ENCODE measurements around the gene RAD51. TPM values are rescaled to one million over a fixed set of nuclear protein-coding genes. Genes with fewer than 3 reads are reported as not detected.

The RAD51 gene
- total RNA-seq, 1 experiment from 2014 or later, result 30.3 TPM

DNA sequence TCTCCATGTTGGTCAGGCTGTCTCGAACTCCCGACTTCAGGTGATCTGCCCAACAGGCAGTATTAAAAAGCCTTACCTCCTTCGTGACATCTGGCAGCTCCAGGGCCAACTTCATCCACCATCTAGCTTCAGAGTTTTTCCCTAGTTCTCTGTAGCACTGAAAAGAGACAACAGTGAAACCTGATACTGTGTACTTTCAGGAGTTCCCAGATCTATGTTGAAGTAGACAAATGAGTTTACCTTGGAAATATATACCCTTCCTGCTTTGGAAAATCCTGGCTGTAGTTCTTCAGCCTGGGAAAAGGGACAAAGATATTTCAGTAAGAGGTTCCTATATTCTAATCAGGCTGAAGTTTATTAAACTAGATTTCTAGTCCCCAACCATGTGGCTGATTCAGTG lies 42.1 kb downstream of the RAD51 start:
- in situ Hi-C loops (cut with HindIII; ENCODE audit: low pct_unique_long_range_greater_than_20kb, low sequenced_read_pairs), result no loop called here
- no peaks in the 10 kb centered on the region for H3K4me1 ChIP-seq (ENCODE audit: control insufficient read depth, insufficient read depth, low read length)
- peaks cover 9% of the 10 kb centered on the region; the same call in 1 of the 2 replicates for H3K36me3 ChIP-seq (ENCODE audit: control insufficient read depth, insufficient read depth, low read length)
- BruUV-seq (replicated peaks), result no TSS peak
- intact Hi-C loops (cut with micrococcal nuclease; ENCODE audit: unreplicated experiment), result no loop called here
- TF ChIP-seq, protein P1, sequence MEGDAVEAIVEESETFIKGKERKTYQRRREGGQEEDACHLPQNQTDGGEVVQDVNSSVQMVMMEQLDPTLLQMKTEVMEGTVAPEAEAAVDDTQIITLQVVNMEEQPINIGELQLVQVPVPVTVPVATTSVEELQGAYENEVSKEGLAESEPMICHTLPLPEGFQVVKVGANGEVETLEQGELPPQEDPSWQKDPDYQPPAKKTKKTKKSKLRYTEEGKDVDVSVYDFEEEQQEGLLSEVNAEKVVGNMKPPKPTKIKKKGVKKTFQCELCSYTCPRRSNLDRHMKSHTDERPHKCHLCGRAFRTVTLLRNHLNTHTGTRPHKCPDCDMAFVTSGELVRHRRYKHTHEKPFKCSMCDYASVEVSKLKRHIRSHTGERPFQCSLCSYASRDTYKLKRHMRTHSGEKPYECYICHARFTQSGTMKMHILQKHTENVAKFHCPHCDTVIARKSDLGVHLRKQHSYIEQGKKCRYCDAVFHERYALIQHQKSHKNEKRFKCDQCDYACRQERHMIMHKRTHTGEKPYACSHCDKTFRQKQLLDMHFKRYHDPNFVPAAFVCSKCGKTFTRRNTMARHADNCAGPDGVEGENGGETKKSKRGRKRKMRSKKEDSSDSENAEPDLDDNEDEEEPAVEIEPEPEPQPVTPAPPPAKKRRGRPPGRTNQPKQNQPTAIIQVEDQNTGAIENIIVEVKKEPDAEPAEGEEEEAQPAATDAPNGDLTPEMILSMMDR (IDR thresholded peaks at IDR 0.05), result no peak
- TF ChIP-seq TCF7L2 (IDR thresholded peaks at IDR 0.05; ENCODE audit: low read depth, low read length) (no peak), SIN3A (IDR thresholded peaks at IDR 0.05; ENCODE audit: borderline replicate concordance, insufficient read depth, low read depth, low read length) (no peak), POLR2AphosphoS5 (IDR thresholded peaks at IDR 0.05; ENCODE audit: low read depth, low read length) (no peak)
- TF ChIP-seq, protein P2, sequence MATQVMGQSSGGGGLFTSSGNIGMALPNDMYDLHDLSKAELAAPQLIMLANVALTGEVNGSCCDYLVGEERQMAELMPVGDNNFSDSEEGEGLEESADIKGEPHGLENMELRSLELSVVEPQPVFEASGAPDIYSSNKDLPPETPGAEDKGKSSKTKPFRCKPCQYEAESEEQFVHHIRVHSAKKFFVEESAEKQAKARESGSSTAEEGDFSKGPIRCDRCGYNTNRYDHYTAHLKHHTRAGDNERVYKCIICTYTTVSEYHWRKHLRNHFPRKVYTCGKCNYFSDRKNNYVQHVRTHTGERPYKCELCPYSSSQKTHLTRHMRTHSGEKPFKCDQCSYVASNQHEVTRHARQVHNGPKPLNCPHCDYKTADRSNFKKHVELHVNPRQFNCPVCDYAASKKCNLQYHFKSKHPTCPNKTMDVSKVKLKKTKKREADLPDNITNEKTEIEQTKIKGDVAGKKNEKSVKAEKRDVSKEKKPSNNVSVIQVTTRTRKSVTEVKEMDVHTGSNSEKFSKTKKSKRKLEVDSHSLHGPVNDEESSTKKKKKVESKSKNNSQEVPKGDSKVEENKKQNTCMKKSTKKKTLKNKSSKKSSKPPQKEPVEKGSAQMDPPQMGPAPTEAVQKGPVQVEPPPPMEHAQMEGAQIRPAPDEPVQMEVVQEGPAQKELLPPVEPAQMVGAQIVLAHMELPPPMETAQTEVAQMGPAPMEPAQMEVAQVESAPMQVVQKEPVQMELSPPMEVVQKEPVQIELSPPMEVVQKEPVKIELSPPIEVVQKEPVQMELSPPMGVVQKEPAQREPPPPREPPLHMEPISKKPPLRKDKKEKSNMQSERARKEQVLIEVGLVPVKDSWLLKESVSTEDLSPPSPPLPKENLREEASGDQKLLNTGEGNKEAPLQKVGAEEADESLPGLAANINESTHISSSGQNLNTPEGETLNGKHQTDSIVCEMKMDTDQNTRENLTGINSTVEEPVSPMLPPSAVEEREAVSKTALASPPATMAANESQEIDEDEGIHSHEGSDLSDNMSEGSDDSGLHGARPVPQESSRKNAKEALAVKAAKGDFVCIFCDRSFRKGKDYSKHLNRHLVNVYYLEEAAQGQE (IDR thresholded peaks at IDR 0.05; ENCODE audit: insufficient read depth in 1 of 2, low read depth in 2 of 2, low read length in 1 of 2), result no peak
- ChIA-PET CTCF (no interaction called here), POLR2A (interaction anchor here (0.6 kb wide), 1 partner anchor 452 kb away, joined by 3 read pairs; no protein-coding TSS in a partner anchor)
- ATAC-seq (no peak), DNase-seq (ENCODE audit: low read depth, low spot score) (no peak)
- no peaks in the 10 kb centered on the region for H3K27me3 ChIP-seq (ENCODE audit: control insufficient read depth, insufficient read depth, low read length)
- H3K4me3 ChIP-seq (ENCODE audit: low read depth in 2 of 2, low read length in 2 of 2), result no peak overlapping the region
- H3K27ac ChIP-seq (ENCODE audit: low read length), result no peak overlapping the region
- no peaks in the 10 kb centered on the region for H3K9me3 ChIP-seq (ENCODE audit: control insufficient read depth, insufficient read depth, low read depth, low read length)

DNA sequence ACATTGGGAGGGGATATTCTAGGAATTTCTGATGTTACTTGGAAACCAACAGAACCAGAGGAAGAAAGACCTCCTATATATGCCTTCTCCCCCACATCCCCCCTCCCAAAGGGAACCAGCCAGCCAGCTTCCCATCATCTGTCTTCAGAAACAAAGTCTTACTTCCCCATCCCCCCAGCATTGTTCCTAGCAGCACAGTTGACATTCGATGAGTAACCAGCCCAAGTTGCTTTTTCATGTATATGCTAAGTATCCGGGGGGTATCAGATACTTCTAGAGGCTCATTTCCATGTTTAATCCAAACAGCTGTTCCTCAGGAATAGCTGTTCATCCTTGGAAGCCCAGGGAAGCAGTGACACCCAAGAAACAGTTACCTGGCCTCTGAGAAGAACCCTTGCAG lies 44.1 kb downstream of the RAD51 start:
- H3K4me3 ChIP-seq (ENCODE audit: low read depth in 2 of 2, low read length in 2 of 2), result no peak overlapping the region
- ChIA-PET POLR2A (no interaction called here), CTCF (interaction anchor here (0.6 kb wide), 1 partner anchor 155 kb away, joined by 5 read pairs; no protein-coding TSS in a partner anchor)
- in situ Hi-C loops (cut with HindIII; ENCODE audit: low pct_unique_long_range_greater_than_20kb, low sequenced_read_pairs) (no loop called here), intact Hi-C loops (cut with micrococcal nuclease; ENCODE audit: unreplicated experiment) (no loop called here)
- H3K4me1 ChIP-seq (ENCODE audit: control insufficient read depth, insufficient read depth, low read length), result no peaks in the 10 kb centered on the region
- DNase-seq (ENCODE audit: low read depth, low spot score) (no peak), ATAC-seq (no peak)
- no peaks in the 10 kb centered on the region for H3K9me3 ChIP-seq (ENCODE audit: control insufficient read depth, insufficient read depth, low read depth, low read length)
- no peak overlapping the region for H3K27ac ChIP-seq (ENCODE audit: low read length)
- no TSS peak for BruUV-seq (replicated peaks)
- no peaks in the 10 kb centered on the region for H3K27me3 ChIP-seq (ENCODE audit: control insufficient read depth, insufficient read depth, low read length)
- peaks cover 9% of the 10 kb centered on the region; the same call in 1 of the 2 replicates for H3K36me3 ChIP-seq (ENCODE audit: control insufficient read depth, insufficient read depth, low read length)
- TF ChIP-seq TCF7L2 (IDR thresholded peaks at IDR 0.05; ENCODE audit: low read depth, low read length) (no peak), SIN3A (IDR thresholded peaks at IDR 0.05; ENCODE audit: borderline replicate concordance, insufficient read depth, low read depth, low read length) (no peak), POLR2AphosphoS5 (IDR thresholded peaks at IDR 0.05; ENCODE audit: low read depth, low read length) (no peak)
- TF ChIP-seq, protein P2 (IDR thresholded peaks at IDR 0.05; ENCODE audit: insufficient read depth in 1 of 2, low read depth in 2 of 2, low read length in 1 of 2), result no peak
- TF ChIP-seq, protein P1 (IDR thresholded peaks at IDR 0.05), result no peak
